GM12878 (cell line): ENCODE measurements around the gene PP2D1. TPM values are rescaled to one million over a fixed set of nuclear protein-coding genes. Genes with fewer than 3 reads are reported as not detected.
"Not testable (repeated sequence)": the region's sequence is repeated elsewhere in the genome, so short reads cannot be mapped to it uniquely, and the experiment has no call there.

ENCODE experiments used
- ATAC-seq: fragments of 200-7000 bp; cut with Tn5 transposase; 3 replicates; pipeline ENCODE4 v1.9.1; 2020; ENCODE audit warnings: mild to moderate bottlenecking, moderate library complexity
- BruUV-seq: library from RNA; stranded (reverse); fragments of 400-500 nt; replicated peaks from 2 replicates; lab custom pipeline; 2021; lab: Mats Ljungman, UMichigan
- CTCF ChIA-PET: fragments of 300-600 bp; sonication (Branson Sonifier 250); formaldehyde crosslinking; extraction: SDS; loops from one replicate; lab custom pipeline; 2021; ENCODE audit warnings: inconsistent platforms; lab: Yijun Ruan, JAX
- POLR2A ChIA-PET: fragments of 350-600 bp; formaldehyde crosslinking; extraction: SDS; loops from one replicate; lab custom pipeline; 2021; ENCODE audit warnings: inconsistent platforms; lab: Charles Lee
- RAD21 ChIA-PET: fragments of 300-600 bp; sonication (Branson Sonifier 250); formaldehyde crosslinking; loops from one replicate; lab custom pipeline; 2023; ENCODE audit warnings: antibody characterized with exemption; ENCODE audit not compliant: unreplicated experiment; lab: Charles Lee
- SMC1A ChIA-PET: fragments of 300-600 bp; sonication (Branson Sonifier 250); formaldehyde crosslinking; loops from one replicate; lab custom pipeline; 2023; ENCODE audit not compliant: unreplicated experiment, uncharacterized antibody; lab: Charles Lee
- DNase-seq: peaks from one replicate; pipeline ENCODE4 v3.0.0-alpha.2; 2011; ENCODE audit warnings: low read depth, low spot score
- FAIRE-seq: peaks from 3 replicates; lab custom pipeline; 2011; peaks lifted over from hg19 to GRCh38; lab: Jason Lieb, UNC
- H2AFZ ChIP-seq: 2 replicates; pipeline ENCODE4 v1.6.0; 2011; ENCODE audit warnings: low read depth, low read length, control low read depth; ENCODE audit not compliant: control insufficient read depth
- H3K27ac ChIP-seq: 2 replicates; pipeline ENCODE4 v1.5.1; 2011; ENCODE audit warnings: control low read depth; ENCODE audit not compliant: control insufficient read depth, insufficient read depth
- H3K27me3 ChIP-seq, 2 experiments: replicated peaks in 1 of 2; 2 replicates each; pipeline versions ENCODE4 v1.6.0 to v1.6.1; 2011; ENCODE audit warnings: low read length in 1 of 2; ENCODE audit not compliant: control insufficient read depth in 2 of 2, insufficient read depth in 2 of 2
- H3K36me3 ChIP-seq, 2 experiments: 2 replicates each; pipeline ENCODE4 v1.5.1; 2011; ENCODE audit warnings: low read length in 1 of 2; ENCODE audit not compliant: control insufficient read depth in 2 of 2, insufficient read depth in 2 of 2
- H3K4me1 ChIP-seq: 2 replicates; pipeline ENCODE4 v1.6.1; 2011; ENCODE audit warnings: mild to moderate bottlenecking, low read length, moderate library complexity, mixed read lengths; ENCODE audit not compliant: control insufficient read depth, insufficient read depth
- H3K4me2 ChIP-seq: 2 replicates; pipeline ENCODE4 v1.6.0; 2011; ENCODE audit warnings: control low read depth; ENCODE audit not compliant: control insufficient read depth, insufficient read depth
- H3K4me3 ChIP-seq: fragments of 200-600 bp; sonication (generic); 2 replicates; pipeline ENCODE4 v1.5.1; 2016
- H3K79me2 ChIP-seq: 2 replicates; pipeline ENCODE4 v1.6.0; 2011; ENCODE audit warnings: low read length; ENCODE audit not compliant: control insufficient read depth, insufficient read depth
- H3K9ac ChIP-seq: 2 replicates; pipeline ENCODE4 v1.8.0; 2011; ENCODE audit warnings: low read length, control low read depth, mixed read lengths; ENCODE audit not compliant: control insufficient read depth, insufficient read depth
- H3K9me3 ChIP-seq: replicated peaks from 3 replicates; pipeline ENCODE4 v1.5.1; 2011; ENCODE audit warnings: mild to moderate bottlenecking, low read length; ENCODE audit not compliant: control insufficient read depth, insufficient read depth
- H4K20me1 ChIP-seq: 2 replicates; pipeline ENCODE4 v1.6.0; 2011; ENCODE audit not compliant: control insufficient read depth, insufficient read depth
- HDGF ChIP-seq: fragments of 450-650 bp; IDR thresholded peaks from 2 replicates; pipeline ENCODE4 v1.6.1; 2016; ENCODE audit warnings: antibody characterized with exemption
- HSF1 ChIP-seq: fragments of 150-350 bp; IDR thresholded peaks from 2 replicates; pipeline ENCODE4 v1.6.1; 2014; ENCODE audit warnings: mild to moderate bottlenecking, low read depth, low read length
- POLR2AphosphoS5 ChIP-seq: IDR thresholded peaks from 2 replicates; pipeline ENCODE4 v1.6.1; 2011; ENCODE audit warnings: mild to moderate bottlenecking, low read length, inconsistent platforms
- RAD21 ChIP-seq: IDR thresholded peaks from 2 replicates; pipeline ENCODE4 v1.6.1; 2011; ENCODE audit warnings: mild to moderate bottlenecking, low read depth, low read length, moderate library complexity; ENCODE audit not compliant: insufficient read depth
- SMAD5 ChIP-seq: IDR thresholded peaks from 2 replicates; pipeline ENCODE4 v1.6.1; 2016; ENCODE audit warnings: antibody characterized with exemption, low read depth
- WGBS: methylation state at CpG from one replicate; pipeline ENCODE4 v1.1.6; 2016; ENCODE audit warnings: low lambda C conversion rate; ENCODE audit not compliant: insufficient replicate concordance, insufficient coverage; ENCODE audit errors: missing lambda C conversion rate; 5-methylcytosine and 5-hydroxymethylcytosine counted together
- in situ Hi-C: fragments of 300-500 bp; cut with MboI; formaldehyde crosslinking; loops from 9 replicates; pipeline ENCODE4 v1.14.3; 2018; ENCODE audit warnings: mixed read lengths
- intact Hi-C: fragments of 100-400 bp; cut with micrococcal nuclease; formaldehyde crosslinking; loops from one replicate; pipeline ENCODE4 v1.14.2; 2022; ENCODE audit not compliant: unreplicated experiment
- polyA plus RNA-seq, 11 experiments: library from polyadenylated mRNA; depleted of rRNA in 4 of 11; unstranded in 6 of 11; stranded (reverse) in 5 of 11; fragments of >200 nt; fragmentation: Nextera tagmentation in 4 of 11; fragmentation: Illumina TruSeq in 1 of 11; extraction: Ambion mirVana in 4 of 11; extraction: Trizol in 1 of 11; gene quantifications; 1 replicate in 1 of 11; 2 replicates in 10 of 11; pipeline versions ENCODE4 v1.2.1 to v1.2.3, GENCODE V29; 2011 to 2016; ENCODE audit warnings: inconsistent platforms in 2 of 11, missing spikeins in 2 of 11, low read depth in 1 of 11
- total RNA-seq, 4 experiments: library from RNA; depleted of rRNA in 3 of 4; stranded (reverse); fragments of >200 nt in 3 of 4; fragmentation: Illumina TruSeq in 1 of 4; extraction: Trizol in 1 of 4; gene quantifications; 2 replicates each; pipeline versions ENCODE4 v1.2.1 to v1.2.3, GENCODE V29; 2013 to 2021

Gene PP2D1
- total and polyA plus RNA-seq, 10 of the 15 experiments (the other 5 are each of a cell fraction or from before 2014, with no cell fraction given), result 0.04 to 0.18 (median 0.17) TPM; not detected in 7

DNA sequence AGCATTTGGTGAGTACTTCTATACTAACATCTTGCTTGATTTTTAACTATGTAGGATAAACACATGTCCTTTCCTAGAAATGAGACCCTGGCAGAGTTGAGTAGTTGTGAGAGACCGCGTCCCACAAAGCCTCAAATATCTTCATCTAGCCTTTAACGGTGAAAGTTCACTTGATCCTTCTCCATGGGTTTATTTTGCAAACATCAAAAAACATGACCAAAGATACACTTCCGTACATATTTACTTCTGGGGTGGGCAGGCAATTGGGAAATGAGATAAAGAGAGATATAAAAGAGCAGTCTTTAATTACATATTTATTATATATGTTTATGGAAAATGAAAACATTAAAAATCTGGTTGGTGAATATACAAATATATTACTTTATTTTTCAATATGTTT lies 23.0 kb upstream of the PP2D1 start:
- Histone ChIP-seq H3K9ac (no peak overlapping the region), H3K79me2 (no peaks in the 10 kb centered on the region), H3K4me2 (no peak overlapping the region), H3K27ac (no peak overlapping the region), H3K27me3 (no peaks in the 10 kb centered on the region), H2AFZ (no peak overlapping the region), H3K4me3 (no peak overlapping the region), H3K9me3 (no peaks in the 10 kb centered on the region), H3K4me1 (no peaks in the 10 kb centered on the region), H4K20me1 (no peaks in the 10 kb centered on the region), H3K36me3 (no peaks in the 10 kb centered on the region)
- no TSS peak for BruUV-seq
- TF ChIP-seq RAD21 (no peak), SMAD5 (no peak), HDGF (no peak), POLR2AphosphoS5 (no peak), HSF1 (no peak)
- POLR2A ChIA-PET, result no interaction called here
- RAD21 ChIA-PET, result no interaction called here
- ATAC-seq (no peak), DNase-seq (no peak), FAIRE-seq (no peak)
- CTCF ChIA-PET, result no interaction called here
- SMC1A ChIA-PET, result no interaction called here
- in situ Hi-C loops, result no loop called here
- intact Hi-C loops, result loop anchor here (10.0 kb wide), 1 partner anchor 290 kb away; no protein-coding TSS in a partner anchor
- WGBS, result 97% methylated on average over 4 of the region's 4 CpGs

- H3K4me2 ChIP-seq, H2AFZ ChIP-seq, BruUV-seq, H3K27me3 ChIP-seq, CTCF ChIA-PET, H3K9ac ChIP-seq, ATAC-seq, H3K27ac ChIP-seq, H4K20me1 ChIP-seq, H3K9me3 ChIP-seq, DNase-seq, H3K4me1 ChIP-seq, in situ Hi-C loops, H3K79me2 ChIP-seq, FAIRE-seq, H3K4me3 ChIP-seq, H3K36me3 ChIP-seq: not testable (repeated sequence)
- intact Hi-C loops, result loop anchor here (10.0 kb wide), 1 partner anchor 293 kb away; no protein-coding TSS in a partner anchor
- 66% methylated on average over 7 of the region's 7 CpGs for WGBS
- ChIA-PET RAD21 (interaction anchor here (0.6 kb wide), 1 partner anchor 157 kb away, joined by 3 read pairs; no protein-coding TSS in a partner anchor), SMC1A (interaction anchor here (0.7 kb wide), 1 partner anchor 120 kb away, joined by 3 read pairs; no protein-coding TSS in a partner anchor), POLR2A (interaction anchor here (0.5 kb wide), 1 partner anchor 453 kb away, joined by 3 read pairs; no protein-coding TSS in a partner anchor)
Observed at GRCh38 chr3:20031939-20032338, 19.9 kb upstream of the PP2D1 start.
